SK-N-SH treated with all-trans-retinoic acid at 6 μM for 48 hours (cell line): ENCODE results near the gene ADAMTSL3.

Source experiments
- ATAC-seq: fragments of 200-7000 bp; cut with Tn5 transposase; 3 replicates; pipeline ENCODE4 v1.9.1; 2020; ENCODE audit warnings: mild to moderate bottlenecking, moderate library complexity
- ARNTL ChIP-seq: fragments of 450-650 bp; formaldehyde crosslinking; IDR thresholded peaks from 2 replicates; pipeline ENCODE4 v1.5.0; 2020; ENCODE audit warnings: low read depth, mild to moderate bottlenecking, moderate library complexity, borderline replicate concordance
- BACH2 ChIP-seq: fragments of 250-450 bp; sonication (Bioruptor Pico); IDR thresholded peaks from 2 replicates; pipeline ENCODE4 v1.9.0; 2021; ENCODE audit warnings: mild to moderate bottlenecking, borderline replicate concordance
- CSDC2 ChIP-seq: fragments of 250-450 bp; sonication (Bioruptor Pico); IDR thresholded peaks from 2 replicates; pipeline ENCODE4 v1.5.0; 2020; ENCODE audit warnings: mild to moderate bottlenecking, moderate library complexity
- ESRRG ChIP-seq: fragments of 250-450 bp; sonication (Bioruptor Pico); IDR thresholded peaks from 2 replicates; pipeline ENCODE4 v1.6.1; 2021; ENCODE audit warnings: mild to moderate bottlenecking
- GLIS3 ChIP-seq: fragments of 250-450 bp; sonication (Bioruptor Pico); IDR thresholded peaks from 2 replicates; pipeline ENCODE4 v1.5.0; 2020; ENCODE audit warnings: mild to moderate bottlenecking, moderate library complexity
- POU6F1 ChIP-seq: fragments of 250-450 bp; sonication (Bioruptor Pico); IDR thresholded peaks from 2 replicates; pipeline ENCODE4 v1.8.0; 2021; ENCODE audit warnings: low read depth, mild to moderate bottlenecking, moderate library complexity, borderline replicate concordance
- PPARA ChIP-seq: fragments of 250-450 bp; sonication (Bioruptor Pico); IDR thresholded peaks from 2 replicates; pipeline ENCODE4 v1.5.0; 2020; ENCODE audit warnings: mild to moderate bottlenecking, borderline replicate concordance
- RARB ChIP-seq: fragments of 250-450 bp; sonication (Bioruptor Pico); IDR thresholded peaks from 2 replicates; pipeline ENCODE4 v1.8.0; 2021; ENCODE audit warnings: mild to moderate bottlenecking, moderate library complexity
- SNAI2 ChIP-seq: fragments of 250-450 bp; sonication (Bioruptor Pico); IDR thresholded peaks from 2 replicates; pipeline ENCODE4 v1.5.0; 2020; ENCODE audit warnings: mild to moderate bottlenecking, moderate library complexity
- TCF4 ChIP-seq: fragments of 250-450 bp; sonication (Bioruptor Pico); IDR thresholded peaks from 2 replicates; pipeline ENCODE4 v1.8.0; 2021; ENCODE audit warnings: mild to moderate bottlenecking, moderate library complexity, borderline replicate concordance
- TOX ChIP-seq: fragments of 250-450 bp; sonication (Bioruptor Pico); IDR thresholded peaks from 2 replicates; pipeline ENCODE4 v1.8.0; 2021; ENCODE audit warnings: mild to moderate bottlenecking, moderate library complexity, borderline replicate concordance
- ZC3H10 ChIP-seq: fragments of 250-450 bp; sonication (Bioruptor Pico); IDR thresholded peaks from 2 replicates; pipeline ENCODE4 v1.5.1; 2021; ENCODE audit warnings: mild to moderate bottlenecking, moderate library complexity
- ZFP3 ChIP-seq: fragments of 250-450 bp; sonication (Bioruptor Pico); IDR thresholded peaks from 2 replicates; pipeline ENCODE4 v1.5.0; 2020; ENCODE audit warnings: mild to moderate bottlenecking, moderate library complexity
- ZFP30 ChIP-seq: fragments of 450-650 bp; formaldehyde crosslinking; IDR thresholded peaks from 2 replicates; pipeline ENCODE4 v1.5.0; 2022; ENCODE audit warnings: mild to moderate bottlenecking, moderate library complexity
- ZNF565 ChIP-seq: fragments of 450-650 bp; formaldehyde crosslinking; conservative IDR thresholded peaks from 2 replicates; pipeline ENCODE4 v1.5.0; 2020; ENCODE audit warnings: low read depth, mild to moderate bottlenecking, moderate library complexity
- ZNF70 ChIP-seq: fragments of 450-650 bp; formaldehyde crosslinking; IDR thresholded peaks from 2 replicates; pipeline ENCODE4 v1.5.0; 2020; ENCODE audit warnings: mild to moderate bottlenecking, moderate library complexity
- ZNF8 ChIP-seq: fragments of 450-650 bp; formaldehyde crosslinking; IDR thresholded peaks from 2 replicates; pipeline ENCODE4 v1.5.0; 2020; ENCODE audit warnings: mild to moderate bottlenecking, moderate library complexity
- TF ChIP-seq, protein P1 (sequence below): fragments of 250-450 bp; sonication (Bioruptor Pico); IDR thresholded peaks from 2 replicates; pipeline ENCODE4 v1.5.1; 2021; ENCODE audit warnings: mild to moderate bottlenecking, moderate library complexity
- TF ChIP-seq, protein P2 (sequence below): fragments of 250-450 bp; sonication (Bioruptor Pico); IDR thresholded peaks from 2 replicates; pipeline ENCODE4 v1.5.1; 2020; ENCODE audit warnings: low read depth, mild to moderate bottlenecking, moderate library complexity
- TF ChIP-seq, protein P3 (sequence below): fragments of 250-450 bp; sonication (Bioruptor Pico); IDR thresholded peaks from 2 replicates; pipeline ENCODE4 v1.5.0; 2020; ENCODE audit warnings: mild to moderate bottlenecking, moderate library complexity
- TF ChIP-seq, protein P4 (sequence below): fragments of 250-450 bp; sonication (Bioruptor Pico); IDR thresholded peaks from 2 replicates; pipeline ENCODE4 v1.8.0; 2020; ENCODE audit warnings: mild to moderate bottlenecking, moderate library complexity, borderline replicate concordance

ADAMTSL3 gene

GRCh38 chr15:83651541-83651940 lies 2.4 kb upstream of the ADAMTSL3 start:
- no peak for ATAC-seq
- no peak for TF ChIP-seq CSDC2
- TF ChIP-seq ARNTL (CRISPR knock-in tag), result no peak
- no peak for TF ChIP-seq ZFP3 (CRISPR knock-in tag)
- no peak for TF ChIP-seq ESRRG (CRISPR knock-in tag)
- no peak for TF ChIP-seq ZC3H10 (CRISPR knock-in tag)
- no peak for TF ChIP-seq GLIS3 (CRISPR knock-in tag)
- TF ChIP-seq ZNF8, result no peak
- TF ChIP-seq, protein P1, sequence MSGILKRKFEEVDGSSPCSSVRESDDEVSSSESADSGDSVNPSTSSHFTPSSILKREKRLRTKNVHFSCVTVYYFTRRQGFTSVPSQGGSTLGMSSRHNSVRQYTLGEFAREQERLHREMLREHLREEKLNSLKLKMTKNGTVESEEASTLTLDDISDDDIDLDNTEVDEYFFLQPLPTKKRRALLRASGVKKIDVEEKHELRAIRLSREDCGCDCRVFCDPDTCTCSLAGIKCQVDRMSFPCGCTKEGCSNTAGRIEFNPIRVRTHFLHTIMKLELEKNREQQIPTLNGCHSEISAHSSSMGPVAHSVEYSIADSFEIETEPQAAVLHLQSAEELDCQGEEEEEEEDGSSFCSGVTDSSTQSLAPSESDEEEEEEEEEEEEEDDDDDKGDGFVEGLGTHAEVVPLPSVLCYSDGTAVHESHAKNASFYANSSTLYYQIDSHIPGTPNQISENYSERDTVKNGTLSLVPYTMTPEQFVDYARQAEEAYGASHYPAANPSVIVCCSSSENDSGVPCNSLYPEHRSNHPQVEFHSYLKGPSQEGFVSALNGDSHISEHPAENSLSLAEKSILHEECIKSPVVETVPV, result no peak
- no peak for TF ChIP-seq TOX
- TF ChIP-seq ZNF565, result no peak
- TF ChIP-seq ZNF70 (CRISPR knock-in tag), result no peak
- TF ChIP-seq, protein P2, sequence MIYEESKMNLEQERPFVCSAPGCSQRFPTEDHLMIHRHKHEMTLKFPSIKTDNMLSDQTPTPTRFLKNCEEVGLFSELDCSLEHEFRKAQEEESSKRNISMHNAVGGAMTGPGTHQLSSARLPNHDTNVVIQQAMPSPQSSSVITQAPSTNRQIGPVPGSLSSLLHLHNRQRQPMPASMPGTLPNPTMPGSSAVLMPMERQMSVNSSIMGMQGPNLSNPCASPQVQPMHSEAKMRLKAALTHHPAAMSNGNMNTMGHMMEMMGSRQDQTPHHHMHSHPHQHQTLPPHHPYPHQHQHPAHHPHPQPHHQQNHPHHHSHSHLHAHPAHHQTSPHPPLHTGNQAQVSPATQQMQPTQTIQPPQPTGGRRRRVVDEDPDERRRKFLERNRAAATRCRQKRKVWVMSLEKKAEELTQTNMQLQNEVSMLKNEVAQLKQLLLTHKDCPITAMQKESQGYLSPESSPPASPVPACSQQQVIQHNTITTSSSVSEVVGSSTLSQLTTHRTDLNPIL, result no peak
- TF ChIP-seq, protein P3, sequence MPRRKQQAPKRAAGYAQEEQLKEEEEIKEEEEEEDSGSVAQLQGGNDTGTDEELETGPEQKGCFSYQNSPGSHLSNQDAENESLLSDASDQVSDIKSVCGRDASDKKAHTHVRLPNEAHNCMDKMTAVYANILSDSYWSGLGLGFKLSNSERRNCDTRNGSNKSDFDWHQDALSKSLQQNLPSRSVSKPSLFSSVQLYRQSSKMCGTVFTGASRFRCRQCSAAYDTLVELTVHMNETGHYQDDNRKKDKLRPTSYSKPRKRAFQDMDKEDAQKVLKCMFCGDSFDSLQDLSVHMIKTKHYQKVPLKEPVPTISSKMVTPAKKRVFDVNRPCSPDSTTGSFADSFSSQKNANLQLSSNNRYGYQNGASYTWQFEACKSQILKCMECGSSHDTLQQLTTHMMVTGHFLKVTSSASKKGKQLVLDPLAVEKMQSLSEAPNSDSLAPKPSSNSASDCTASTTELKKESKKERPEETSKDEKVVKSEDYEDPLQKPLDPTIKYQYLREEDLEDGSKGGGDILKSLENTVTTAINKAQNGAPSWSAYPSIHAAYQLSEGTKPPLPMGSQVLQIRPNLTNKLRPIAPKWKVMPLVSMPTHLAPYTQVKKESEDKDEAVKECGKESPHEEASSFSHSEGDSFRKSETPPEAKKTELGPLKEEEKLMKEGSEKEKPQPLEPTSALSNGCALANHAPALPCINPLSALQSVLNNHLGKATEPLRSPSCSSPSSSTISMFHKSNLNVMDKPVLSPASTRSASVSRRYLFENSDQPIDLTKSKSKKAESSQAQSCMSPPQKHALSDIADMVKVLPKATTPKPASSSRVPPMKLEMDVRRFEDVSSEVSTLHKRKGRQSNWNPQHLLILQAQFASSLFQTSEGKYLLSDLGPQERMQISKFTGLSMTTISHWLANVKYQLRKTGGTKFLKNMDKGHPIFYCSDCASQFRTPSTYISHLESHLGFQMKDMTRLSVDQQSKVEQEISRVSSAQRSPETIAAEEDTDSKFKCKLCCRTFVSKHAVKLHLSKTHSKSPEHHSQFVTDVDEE (CRISPR knock-in tag), result no peak
- no peak for TF ChIP-seq TCF4 (CRISPR knock-in tag)
- TF ChIP-seq ZFP30 (CRISPR knock-in tag), result no peak
- TF ChIP-seq RARB (CRISPR knock-in tag), result no peak
- no peak for TF ChIP-seq POU6F1 (CRISPR knock-in tag)
- TF ChIP-seq, protein P4, sequence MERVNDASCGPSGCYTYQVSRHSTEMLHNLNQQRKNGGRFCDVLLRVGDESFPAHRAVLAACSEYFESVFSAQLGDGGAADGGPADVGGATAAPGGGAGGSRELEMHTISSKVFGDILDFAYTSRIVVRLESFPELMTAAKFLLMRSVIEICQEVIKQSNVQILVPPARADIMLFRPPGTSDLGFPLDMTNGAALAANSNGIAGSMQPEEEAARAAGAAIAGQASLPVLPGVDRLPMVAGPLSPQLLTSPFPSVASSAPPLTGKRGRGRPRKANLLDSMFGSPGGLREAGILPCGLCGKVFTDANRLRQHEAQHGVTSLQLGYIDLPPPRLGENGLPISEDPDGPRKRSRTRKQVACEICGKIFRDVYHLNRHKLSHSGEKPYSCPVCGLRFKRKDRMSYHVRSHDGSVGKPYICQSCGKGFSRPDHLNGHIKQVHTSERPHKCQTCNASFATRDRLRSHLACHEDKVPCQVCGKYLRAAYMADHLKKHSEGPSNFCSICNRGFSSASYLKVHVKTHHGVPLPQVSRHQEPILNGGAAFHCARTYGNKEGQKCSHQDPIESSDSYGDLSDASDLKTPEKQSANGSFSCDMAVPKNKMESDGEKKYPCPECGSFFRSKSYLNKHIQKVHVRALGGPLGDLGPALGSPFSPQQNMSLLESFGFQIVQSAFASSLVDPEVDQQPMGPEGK (CRISPR knock-in tag), result no peak
- no peak for TF ChIP-seq BACH2 (CRISPR knock-in tag)

DNA sequence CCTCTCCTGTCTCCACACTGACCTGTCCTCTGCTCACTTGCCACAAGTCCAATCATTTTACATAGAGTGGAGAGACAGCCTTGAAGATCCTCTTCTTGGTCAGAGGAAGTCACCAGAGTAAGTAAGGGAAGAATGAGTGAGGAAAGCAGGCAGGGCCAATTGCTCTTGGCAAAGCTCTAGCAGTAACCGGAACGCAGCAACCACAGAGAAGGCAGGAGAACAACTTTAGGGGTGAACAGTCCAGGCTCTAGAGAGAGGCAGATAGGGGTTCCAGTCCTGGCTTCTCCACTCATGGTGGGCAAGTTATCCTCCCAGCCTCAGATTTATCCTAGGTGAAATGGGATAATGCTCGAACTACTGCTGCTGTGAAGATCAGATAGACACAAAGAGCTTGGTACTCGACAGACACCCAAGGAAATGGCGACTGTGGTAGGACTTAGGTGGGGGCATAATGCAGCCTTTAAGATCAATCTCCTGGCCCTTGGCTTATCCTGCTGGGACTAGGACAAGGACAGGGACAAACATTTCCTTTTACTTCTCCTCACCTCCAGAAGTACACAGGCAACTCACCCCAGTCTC lies 1.2 kb upstream of the ADAMTSL3 start:
- ATAC-seq, result no peak
- TF ChIP-seq ZNF70 (CRISPR knock-in tag), result no peak
- no peak for TF ChIP-seq TOX
- no peak for TF ChIP-seq PPARA
- TF ChIP-seq ZNF8, result no peak
- no peak for TF ChIP-seq ZNF565
- TF ChIP-seq BACH2 (CRISPR knock-in tag), result no peak
- TF ChIP-seq, protein P2, result no peak
- no peak for TF ChIP-seq CSDC2
- no peak for TF ChIP-seq ZC3H10 (CRISPR knock-in tag)
- TF ChIP-seq GLIS3 (CRISPR knock-in tag), result no peak
- no peak for TF ChIP-seq ESRRG (CRISPR knock-in tag)

DNA sequence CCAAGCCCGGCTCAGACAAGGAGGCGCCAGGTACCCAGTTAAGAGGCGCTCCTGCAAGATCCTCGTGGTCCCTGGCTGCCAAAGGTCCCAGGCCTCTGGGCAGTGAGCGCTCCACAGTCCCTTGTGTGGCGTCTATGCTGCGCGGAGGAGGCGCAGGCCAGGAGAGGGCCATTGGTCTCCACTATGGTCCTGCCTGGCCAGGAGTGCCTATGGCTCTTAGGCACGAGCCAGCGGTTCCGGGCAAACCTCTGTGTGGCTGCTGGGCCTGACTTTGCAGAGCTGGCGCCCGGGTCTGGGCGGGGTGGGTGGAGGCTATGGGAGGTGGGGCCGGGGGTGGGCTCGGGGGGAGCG lies 660 bp upstream of the ADAMTSL3 start:
- no peak; the same call in 2 of the 3 replicates for ATAC-seq
- TF ChIP-seq ARNTL (CRISPR knock-in tag), result no peak
- TF ChIP-seq BACH2 (CRISPR knock-in tag), result no peak
- TF ChIP-seq ZC3H10 (CRISPR knock-in tag), result no peak
- no peak for TF ChIP-seq SNAI2
- TF ChIP-seq ZNF8, result no peak
- TF ChIP-seq GLIS3 (CRISPR knock-in tag), result no peak
- TF ChIP-seq TOX, result no peak
- TF ChIP-seq PPARA, result no peak
- no peak for TF ChIP-seq ZFP3 (CRISPR knock-in tag)
- TF ChIP-seq CSDC2, result no peak
- TF ChIP-seq POU6F1 (CRISPR knock-in tag), result no peak
- TF ChIP-seq, protein P3 (CRISPR knock-in tag), result no peak
